ENCODE results near the gene LAMA4. TPM values are rescaled to one million over a fixed set of nuclear protein-coding genes. Genes with fewer than 3 reads are reported as not detected.

LAMA4 gene
- total RNA-seq, 1 experiment from 2014 or later: 1.1 TPM

GRCh38 chr6:112231164-112231563 is 23.2 kb downstream of the LAMA4 start:
- H3K36me3 Mint-ChIP-seq (ENCODE audit: insufficient read depth in 1 of 3, low read depth in 3 of 3): no peaks in the 10 kb centered on the region
- Histone ChIP-seq H3K9me3 (ENCODE audit: control insufficient read depth, low read depth, low read length) (no peaks in the 10 kb centered on the region), H2BK5ac (ENCODE audit: insufficient read length, low read length) (no peak overlapping the region), H3K9ac (ENCODE audit: extremely low read depth, insufficient read length, low read length) (no peak overlapping the region), H2BK12ac (ENCODE audit: insufficient read length, low read depth, low read length) (no peak overlapping the region), H3K27me3 (ENCODE audit: insufficient read depth, low read length) (no peaks in the 10 kb centered on the region), H4K8ac (replicated peaks; ENCODE audit: insufficient read length, low read depth, low read length) (no peak overlapping the region), H2BK20ac (ENCODE audit: low read depth, low read length, poor library complexity, severe bottlenecking) (no peak overlapping the region), H4K20me1 (ENCODE audit: control insufficient read depth, insufficient read depth, insufficient read length) (no peaks in the 10 kb centered on the region), H3K4ac (ENCODE audit: low read depth, low read length) (no peak overlapping the region), H2AFZ (ENCODE audit: low read length) (no peak overlapping the region), H2BK15ac (ENCODE audit: low read depth, low read length) (no peak overlapping the region), H4K5ac (ENCODE audit: insufficient read length, low read depth, low read length) (no peak overlapping the region), H3K14ac (ENCODE audit: insufficient read depth, low read length) (no peak overlapping the region), H3K79me2 (ENCODE audit: insufficient read depth, low read length) (no peaks in the 10 kb centered on the region), H3K27ac (ENCODE audit: insufficient read length, low read depth, low read length) (no peak overlapping the region), H2AK5ac (ENCODE audit: insufficient read length, low read length) (no peak overlapping the region), H3K23me2 (ENCODE audit: insufficient read length, low read depth, low read length, poor library complexity, severe bottlenecking) (no peaks in the 10 kb centered on the region), H3K79me1 (ENCODE audit: insufficient read depth, low read depth, low read length, poor library complexity, severe bottlenecking) (no peaks in the 10 kb centered on the region), H3K18ac (ENCODE audit: insufficient read length, low read depth, low read length) (no peak overlapping the region), H3K4me2 (ENCODE audit: insufficient read depth, insufficient read length, low read length) (no peak overlapping the region), H3T11ph (ENCODE audit: low read length) (no peak overlapping the region), H4K91ac (ENCODE audit: insufficient read length, low read depth, low read length) (no peak overlapping the region), H2BK120ac (ENCODE audit: low read depth, low read length, poor library complexity, severe bottlenecking) (no peak overlapping the region), H3K4me1 (ENCODE audit: insufficient read depth, low read length) (no peaks in the 10 kb centered on the region), H3K23ac (ENCODE audit: insufficient read length, low read depth, low read length) (no peak overlapping the region), H3K56ac (ENCODE audit: insufficient read length, low read depth, low read length) (no peak overlapping the region)
- H3K4me3 Mint-ChIP-seq: no peak overlapping the region
- peaks cover 3% of the 10 kb centered on the region in 2 experiments for H3K4me1 Mint-ChIP-seq
- DNase-seq: no peak
- TF ChIP-seq CTCF (conservative IDR thresholded peaks at IDR 0.05): no peak
- WGBS (ENCODE audit: extremely low coverage, insufficient read length, low lambda C conversion rate): no CpG with 5 or more reads among the region's 1 CpG
- H3K9me3 Mint-ChIP-seq: peaks cover 2 to 3% of the 10 kb centered on the region in 2 experiments; a peak in 2 of 5 replicates
- no peak overlapping the region for H3K27ac Mint-ChIP-seq
- peaks cover 1% of the 10 kb centered on the region; the same call in 1 of the 2 replicates for H3K27me3 Mint-ChIP-seq (ENCODE audit: low read depth)
